HAP-1 (cell line): ENCODE data around the gene PTPRN2.

ENCODE experiments used
- DNase-seq, 2 experiments: peaks; one replicate each; pipeline ENCODE4 v3.0.0-alpha.2; 2016 to 2020; ENCODE audit warnings: low spot score in 2 of 2
- H3K27me3 ChIP-seq: fragments of 250-450 bp; sonication (Bioruptor Pico); 2 replicates; pipeline ENCODE4 v1.5.1; 2020; ENCODE audit warnings: low read depth, mild to moderate bottlenecking, moderate library complexity
- H3K36me3 ChIP-seq: fragments of 250-450 bp; sonication (Bioruptor Pico); replicated peaks from 2 replicates; pipeline ENCODE4 v1.5.1; 2020; ENCODE audit warnings: mild to moderate bottlenecking
- H3K4me1 ChIP-seq: fragments of 250-450 bp; sonication (Bioruptor Pico); 2 replicates; pipeline ENCODE4 v1.5.1; 2020; ENCODE audit warnings: mild to moderate bottlenecking
- H3K4me3 ChIP-seq: fragments of 250-450 bp; sonication (Bioruptor Pico); 2 replicates; pipeline ENCODE4 v1.5.1; 2020; ENCODE audit warnings: mild to moderate bottlenecking, moderate library complexity
- H3K9me3 ChIP-seq: fragments of 250-450 bp; sonication (Bioruptor Pico); 2 replicates; pipeline ENCODE4 v1.5.1; 2020; ENCODE audit warnings: mild to moderate bottlenecking, moderate library complexity
- in situ Hi-C: fragments of 300-500 bp; cut with MboI; formaldehyde crosslinking; loops from 3 replicates; pipeline ENCODE4 v1.14.3; 2020; ENCODE audit warnings: low sequenced_read_pairs, inconsistent platforms, mixed read lengths

Gene PTPRN2

DNA sequence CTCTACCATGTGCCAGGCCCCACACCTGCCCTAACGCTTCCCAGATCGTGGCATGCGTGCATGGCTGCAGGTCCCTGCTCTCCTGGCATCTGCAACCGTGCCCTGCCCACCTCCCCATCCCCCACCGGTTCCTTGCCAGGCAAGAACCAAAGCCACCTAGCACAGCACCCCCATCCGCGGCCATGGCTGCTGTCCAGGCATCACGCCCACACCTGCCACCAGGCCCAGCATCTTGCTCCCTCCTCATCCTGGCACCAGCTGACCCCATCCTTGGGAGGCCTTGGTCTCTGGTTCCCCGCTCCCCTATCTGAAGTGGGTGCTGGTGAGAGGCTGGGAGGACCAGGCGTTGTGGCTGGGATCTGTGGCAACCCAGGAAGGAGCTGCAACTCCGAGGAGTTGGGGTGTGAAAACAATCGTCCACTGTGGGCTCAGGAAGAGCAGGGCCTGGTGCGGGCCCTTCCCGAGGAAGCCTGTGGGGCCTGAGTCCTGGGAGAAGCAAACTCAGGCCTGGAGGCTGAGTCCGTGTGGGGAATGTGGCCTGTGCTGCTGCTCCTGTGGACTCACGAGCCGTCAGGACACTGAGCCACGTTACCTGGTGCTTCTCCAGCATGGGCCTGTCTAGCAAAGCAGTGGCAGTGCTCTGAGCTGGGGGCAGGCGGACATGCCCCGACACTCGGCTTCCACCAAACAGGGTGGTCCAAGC, 833.8 kb downstream of the PTPRN2 start:
- DNase-seq, result no peak
- no peaks in the 10 kb centered on the region for H3K27me3 ChIP-seq
- no peaks in the 10 kb centered on the region for H3K4me1 ChIP-seq
- in situ Hi-C loops, result no loop called here
- no peaks in the 10 kb centered on the region for H3K9me3 ChIP-seq
- H3K36me3 ChIP-seq, result no peaks in the 10 kb centered on the region
- no peak overlapping the region for H3K4me3 ChIP-seq

DNA sequence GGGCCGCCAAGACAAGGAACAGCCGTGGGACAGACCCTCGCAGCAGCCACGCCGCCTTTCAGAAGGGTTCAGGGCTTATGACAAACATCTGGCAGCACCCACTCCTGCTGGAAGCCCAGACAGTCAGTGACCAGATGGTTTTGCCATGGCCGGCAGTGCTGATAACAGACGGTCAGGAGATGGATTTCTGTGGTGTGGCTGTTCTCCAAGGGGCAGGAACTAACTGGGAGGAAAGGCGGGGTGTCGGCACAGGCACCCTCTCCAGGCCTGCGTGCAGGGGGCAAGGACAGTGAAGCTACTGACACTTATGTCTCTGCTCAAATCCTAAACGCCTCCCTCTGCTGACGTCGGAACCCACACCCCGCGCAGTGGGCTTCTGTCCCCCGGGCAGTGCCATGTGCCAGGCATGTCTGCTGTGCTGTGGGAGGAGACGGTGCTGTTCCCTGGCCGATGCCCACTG, 834.8 kb downstream of the PTPRN2 start:
- in situ Hi-C loops, result no loop called here
- H3K36me3 ChIP-seq, result no peaks in the 10 kb centered on the region
- no peak overlapping the region for H3K4me3 ChIP-seq
- no peaks in the 10 kb centered on the region for H3K27me3 ChIP-seq
- no peaks in the 10 kb centered on the region for H3K9me3 ChIP-seq
- no peak for DNase-seq
- H3K4me1 ChIP-seq, result no peaks in the 10 kb centered on the region

DNA sequence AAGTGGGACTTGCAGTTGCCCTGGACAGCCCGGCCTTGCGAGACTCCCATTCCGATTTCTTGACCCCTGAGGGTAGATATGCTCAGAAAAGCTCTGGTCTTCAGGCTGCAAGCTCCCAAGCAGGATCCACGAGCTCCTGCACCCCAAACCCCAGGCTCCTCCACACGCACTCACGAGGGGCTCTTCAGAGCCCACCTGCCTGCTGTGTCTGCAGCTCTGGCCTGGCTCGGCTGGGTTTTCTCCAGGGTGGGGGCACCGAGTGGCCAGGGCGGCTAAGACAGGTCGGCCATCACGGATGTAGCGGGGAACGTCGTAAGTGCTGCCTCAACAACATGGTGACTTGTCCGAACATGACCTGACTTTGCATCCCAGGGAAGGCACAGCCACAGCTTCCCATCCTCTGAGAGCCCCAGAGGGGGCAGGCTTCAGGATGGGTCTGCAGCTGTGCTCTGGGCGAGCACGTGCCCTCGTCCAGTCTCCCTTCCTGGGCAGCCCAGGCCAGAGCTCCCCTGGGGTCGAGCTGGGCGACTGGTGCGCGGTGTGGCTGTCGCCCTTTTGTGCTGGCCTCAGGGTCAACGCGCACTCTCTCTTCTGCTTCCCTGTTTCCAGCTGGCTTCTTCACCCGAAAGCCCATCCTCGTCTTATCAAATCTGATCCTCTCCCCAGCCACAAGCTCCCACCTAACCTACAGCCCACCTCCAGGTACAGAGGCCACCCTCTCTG, 835.5 kb downstream of the PTPRN2 start:
- Histone ChIP-seq H3K27me3 (no peaks in the 10 kb centered on the region), H3K9me3 (no peaks in the 10 kb centered on the region), H3K4me3 (no peak overlapping the region), H3K4me1 (no peaks in the 10 kb centered on the region), H3K36me3 (no peaks in the 10 kb centered on the region)
- DNase-seq, result no peak
- in situ Hi-C loops, result no loop called here

DNA sequence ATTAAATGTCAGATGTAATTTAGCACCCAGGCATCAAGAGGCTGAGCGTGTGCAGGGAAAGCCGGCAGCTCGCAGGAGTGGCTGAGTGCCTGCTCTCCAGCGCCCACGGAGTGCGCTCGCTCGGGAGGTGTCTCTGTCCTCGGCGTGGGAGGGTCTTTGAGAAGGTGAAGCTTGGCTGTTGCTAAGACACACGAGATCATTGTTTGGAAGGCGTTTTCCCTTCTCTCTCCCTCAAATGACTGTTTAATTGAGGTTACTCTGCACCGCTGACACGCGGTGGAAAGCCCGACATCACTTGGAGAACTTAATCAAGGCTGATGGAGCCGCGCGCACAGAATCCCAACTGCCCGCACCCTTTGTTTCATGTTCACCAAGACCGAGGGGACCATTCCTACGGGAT, 836.2 kb downstream of the PTPRN2 start:
- no peaks in the 10 kb centered on the region for H3K36me3 ChIP-seq
- H3K4me3 ChIP-seq, result no peak overlapping the region
- no peak for DNase-seq
- no peaks in the 10 kb centered on the region for H3K4me1 ChIP-seq
- no peaks in the 10 kb centered on the region for H3K9me3 ChIP-seq
- in situ Hi-C loops, result no loop called here
- no peaks in the 10 kb centered on the region for H3K27me3 ChIP-seq

DNA sequence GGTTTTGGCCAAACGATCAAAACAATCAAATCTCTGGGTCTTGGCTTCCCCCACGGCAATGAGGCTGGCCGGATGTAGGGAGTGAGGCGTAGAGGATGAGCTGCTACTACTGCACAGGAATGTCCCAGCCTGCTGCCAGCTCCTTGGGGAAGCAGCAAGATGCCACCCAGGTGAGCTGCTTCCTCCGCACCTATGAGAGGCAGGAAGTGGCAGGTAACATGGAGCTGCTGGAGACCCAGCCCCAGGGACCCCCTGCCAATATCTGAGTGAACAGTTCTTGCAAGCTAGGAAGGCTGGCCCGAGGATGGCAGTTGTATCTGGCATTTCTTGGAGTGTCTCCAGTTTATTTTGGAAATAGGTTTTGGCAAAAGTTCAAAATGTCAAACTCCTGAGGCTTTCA, 837.3 kb downstream of the PTPRN2 start:
- H3K4me3 ChIP-seq, result no peak overlapping the region
- in situ Hi-C loops, result no loop called here
- no peaks in the 10 kb centered on the region for H3K4me1 ChIP-seq
- H3K9me3 ChIP-seq, result no peaks in the 10 kb centered on the region
- H3K36me3 ChIP-seq, result no peaks in the 10 kb centered on the region
- H3K27me3 ChIP-seq, result no peaks in the 10 kb centered on the region
- DNase-seq, result no peak

DNA sequence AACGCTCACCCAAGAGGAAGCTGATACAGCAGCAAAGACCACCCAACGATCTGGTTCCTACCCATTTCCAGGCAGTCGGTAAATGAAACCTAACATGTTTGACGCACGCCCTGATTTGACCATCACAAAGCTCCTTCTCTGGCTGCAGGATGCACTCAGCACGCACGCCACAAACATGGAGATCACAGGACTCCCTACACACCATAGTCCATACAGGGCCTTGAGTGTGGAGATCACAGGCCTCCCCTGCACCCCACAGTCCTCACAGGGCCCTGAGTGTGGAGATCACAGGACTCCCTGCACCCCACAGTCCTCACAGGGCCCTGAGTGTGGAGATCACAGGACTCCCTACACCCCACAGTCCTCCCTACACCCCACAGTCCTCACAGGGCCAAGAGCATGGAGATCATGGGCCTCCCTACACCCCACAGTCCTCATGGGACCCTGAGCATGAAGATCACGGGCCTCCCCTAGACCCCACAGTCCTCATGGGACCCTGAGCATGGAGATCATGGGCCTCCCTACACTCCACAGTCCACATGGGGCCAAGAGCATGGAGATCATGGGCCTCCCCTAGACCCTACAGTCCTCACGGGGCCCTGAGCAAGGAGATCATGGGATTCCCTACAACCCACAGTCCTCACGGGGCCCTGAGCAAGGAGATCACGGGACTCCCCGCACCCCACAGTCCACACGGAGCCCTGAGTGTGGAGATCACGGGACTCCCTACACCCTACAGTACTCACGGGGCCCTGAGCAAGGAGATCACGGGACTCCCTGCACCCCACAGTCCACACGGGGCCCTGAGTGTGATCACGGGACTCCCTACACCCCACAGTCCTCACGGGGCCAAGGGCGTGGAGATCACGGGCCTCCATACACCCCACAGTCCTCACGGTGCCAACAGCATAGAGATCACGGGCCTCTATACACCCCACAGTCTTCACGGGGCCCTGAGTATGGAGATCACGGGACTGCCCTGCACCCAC, 841.6 kb downstream of the PTPRN2 start:
- in situ Hi-C loops, result no loop called here
- no peaks in the 10 kb centered on the region for H3K4me1 ChIP-seq
- no peaks in the 10 kb centered on the region for H3K9me3 ChIP-seq
- no peaks in the 10 kb centered on the region for H3K27me3 ChIP-seq
- H3K36me3 ChIP-seq, result no peaks in the 10 kb centered on the region
- no peak overlapping the region for H3K4me3 ChIP-seq
- no peak for DNase-seq

GRCh38 chr7:157744786-157745601, 842.6 kb downstream of the PTPRN2 start:
- in situ Hi-C loops, result no loop called here
- Histone ChIP-seq H3K4me3 (no peak overlapping the region), H3K4me1 (no peaks in the 10 kb centered on the region), H3K9me3 (no peaks in the 10 kb centered on the region), H3K27me3 (no peaks in the 10 kb centered on the region), H3K36me3 (no peaks in the 10 kb centered on the region)
- no peak for DNase-seq

DNA sequence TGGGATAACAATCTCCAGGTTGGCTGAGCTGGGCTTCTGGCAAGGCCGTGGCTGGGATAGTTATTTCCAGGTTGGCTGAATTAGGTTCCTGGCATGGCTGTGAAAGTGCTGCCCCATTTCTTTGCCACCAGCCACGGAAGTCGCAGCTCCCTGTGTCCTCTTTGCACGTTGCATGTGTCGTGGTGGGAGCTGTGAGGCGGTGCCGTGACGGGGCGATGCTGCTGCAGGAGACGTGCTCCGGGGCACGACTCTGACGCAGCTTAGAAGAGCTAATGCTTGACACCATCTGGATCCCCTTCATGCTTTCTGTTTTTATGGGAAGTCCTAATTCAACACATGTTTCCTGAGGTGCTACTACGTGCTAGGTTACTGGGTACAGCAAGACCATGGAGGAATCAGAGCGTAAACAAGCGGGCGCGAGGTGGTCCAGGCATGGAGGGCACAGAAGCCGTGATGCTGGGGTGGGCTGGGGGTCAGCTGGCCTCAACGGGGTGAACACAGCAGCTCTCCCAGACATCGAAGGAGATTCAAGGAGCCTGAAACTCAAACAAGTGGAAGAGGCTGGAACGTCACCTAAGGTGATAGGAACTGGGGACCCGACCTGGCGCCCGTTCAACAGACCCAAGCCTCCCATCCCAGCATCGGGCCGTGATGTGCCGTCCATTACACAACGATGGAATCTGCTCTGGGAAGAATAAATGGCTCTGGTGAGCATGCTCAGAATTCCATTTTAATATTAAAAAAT, 843.7 kb downstream of the PTPRN2 start:
- Histone ChIP-seq H3K36me3 (no peaks in the 10 kb centered on the region), H3K4me1 (no peaks in the 10 kb centered on the region), H3K27me3 (no peaks in the 10 kb centered on the region), H3K9me3 (no peaks in the 10 kb centered on the region), H3K4me3 (no peak overlapping the region)
- in situ Hi-C loops, result no loop called here
- no peak for DNase-seq

- no peaks in the 10 kb centered on the region for H3K27me3 ChIP-seq
- H3K9me3 ChIP-seq, result no peaks in the 10 kb centered on the region
- no peaks in the 10 kb centered on the region for H3K36me3 ChIP-seq
- DNase-seq, result no peak
- no peaks in the 10 kb centered on the region for H3K4me1 ChIP-seq
- in situ Hi-C loops, result no loop called here
- H3K4me3 ChIP-seq, result no peak overlapping the region
These were observed 847.3 kb downstream of the PTPRN2 start for GRCh38 chr7:157740251-157740798.

DNA sequence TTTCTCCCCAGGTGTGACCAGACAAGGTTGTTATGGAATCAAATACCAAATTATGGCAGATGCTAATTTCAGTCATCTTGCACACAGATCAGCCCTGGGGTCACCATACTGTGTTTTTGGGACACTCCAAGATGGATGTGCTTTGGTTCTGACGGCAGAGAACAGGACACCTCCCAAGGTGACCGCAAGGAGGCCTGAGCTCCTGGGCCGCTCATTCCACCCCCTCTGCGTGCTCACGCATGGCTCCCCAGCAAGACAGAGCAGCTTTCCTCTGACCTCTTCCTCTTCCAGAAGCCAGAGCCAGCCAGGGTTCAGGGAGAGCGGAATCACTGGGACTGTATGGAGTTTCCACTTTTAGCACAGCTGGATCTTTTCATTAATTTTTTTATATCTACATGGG, 848.0 kb downstream of the PTPRN2 start:
- Histone ChIP-seq H3K27me3 (no peaks in the 10 kb centered on the region), H3K36me3 (no peaks in the 10 kb centered on the region), H3K4me3 (no peak overlapping the region), H3K9me3 (no peaks in the 10 kb centered on the region), H3K4me1 (no peaks in the 10 kb centered on the region)
- in situ Hi-C loops, result no loop called here
- DNase-seq, result no peak

DNA sequence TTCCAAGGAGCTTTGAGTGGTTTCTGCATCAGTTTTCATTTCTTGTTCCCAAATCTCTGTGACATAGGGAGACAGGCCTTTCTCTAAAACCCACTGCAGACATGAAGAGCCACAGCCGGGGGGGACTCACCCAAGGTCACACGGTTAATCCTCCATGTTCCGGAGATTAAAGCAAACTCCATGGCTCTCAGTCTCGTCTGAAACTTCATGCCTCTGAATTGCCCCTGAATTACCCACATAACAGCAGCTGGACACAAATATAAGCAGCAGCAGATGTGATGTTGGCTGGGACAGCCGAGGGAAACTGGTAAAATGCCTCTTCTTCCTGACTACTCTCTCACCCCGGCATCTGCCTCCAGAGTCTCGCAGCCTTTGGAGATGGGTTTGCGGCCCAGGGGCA, 848.6 kb downstream of the PTPRN2 start:
- in situ Hi-C loops, result no loop called here
- no peak overlapping the region for H3K4me3 ChIP-seq
- H3K36me3 ChIP-seq, result no peaks in the 10 kb centered on the region
- H3K27me3 ChIP-seq, result no peaks in the 10 kb centered on the region
- DNase-seq, result no peak
- no peaks in the 10 kb centered on the region for H3K4me1 ChIP-seq
- H3K9me3 ChIP-seq, result no peaks in the 10 kb centered on the region

GRCh38 chr7:157738066-157738460, 849.6 kb downstream of the PTPRN2 start:
- Histone ChIP-seq H3K27me3 (no peaks in the 10 kb centered on the region), H3K9me3 (no peaks in the 10 kb centered on the region), H3K4me3 (no peak overlapping the region), H3K4me1 (no peaks in the 10 kb centered on the region), H3K36me3 (no peaks in the 10 kb centered on the region)
- in situ Hi-C loops, result no loop called here
- no peak for DNase-seq
